Activated T-cell treated with anti-CD3 and anti-CD28 coated beads, Interleukin-2, amount 50 U/mL, for 1 hour (primary cell): ENCODE measurements around the gene PUDP.
"Not testable (repeated sequence)": the region's sequence is repeated elsewhere in the genome, so short reads cannot be mapped to it uniquely, and the experiment has no call there.

Source experiments
- DNase-seq: peaks from one replicate; pipeline ENCODE4 v3.0.0-alpha.2; 2020

PUDP gene

GRCh38 chrX:7109049-7109531 is 38.9 kb downstream of the PUDP start:
- DNase-seq, result no peak

DNA sequence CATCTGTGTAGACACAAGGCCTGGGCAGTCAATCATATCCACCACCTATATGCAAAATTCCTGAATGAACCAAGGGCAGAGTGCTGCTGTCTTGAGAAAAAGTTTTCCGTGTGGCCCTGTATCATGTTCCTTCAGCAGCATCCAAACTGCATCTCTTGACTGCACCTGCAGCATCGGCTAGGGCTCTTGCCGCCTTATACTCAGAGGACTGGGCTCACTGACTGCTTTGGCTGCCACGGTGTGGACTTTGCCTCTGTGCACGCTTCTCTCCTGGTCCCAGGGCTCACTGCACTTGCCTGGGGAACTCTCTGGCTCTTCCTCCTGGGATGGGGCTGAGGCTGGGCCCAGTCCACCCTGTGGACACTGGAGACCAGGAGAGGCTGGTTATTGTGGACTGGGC is 39.9 kb downstream of the PUDP start:
- DNase-seq, result no peak

DNA sequence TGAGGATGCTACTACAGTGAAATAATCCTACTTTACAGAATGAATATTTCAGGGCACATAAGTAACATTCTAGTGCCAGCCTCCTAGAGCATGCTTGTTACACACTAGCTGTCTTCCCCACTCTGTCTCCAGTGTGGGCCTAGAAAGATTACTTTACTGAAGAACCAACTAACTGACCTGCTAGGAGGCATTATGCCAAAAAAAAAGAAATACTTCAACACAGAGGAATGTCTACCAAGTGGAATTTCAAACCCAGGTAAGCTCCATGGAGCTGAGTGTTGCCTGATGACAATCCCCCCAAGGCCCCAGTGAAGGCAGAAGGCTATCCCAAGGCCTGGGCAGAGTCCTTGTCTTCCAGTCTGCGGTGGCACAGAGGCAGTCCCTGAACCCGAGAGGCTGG is 41.3 kb downstream of the PUDP start:
- no peak for DNase-seq

DNA sequence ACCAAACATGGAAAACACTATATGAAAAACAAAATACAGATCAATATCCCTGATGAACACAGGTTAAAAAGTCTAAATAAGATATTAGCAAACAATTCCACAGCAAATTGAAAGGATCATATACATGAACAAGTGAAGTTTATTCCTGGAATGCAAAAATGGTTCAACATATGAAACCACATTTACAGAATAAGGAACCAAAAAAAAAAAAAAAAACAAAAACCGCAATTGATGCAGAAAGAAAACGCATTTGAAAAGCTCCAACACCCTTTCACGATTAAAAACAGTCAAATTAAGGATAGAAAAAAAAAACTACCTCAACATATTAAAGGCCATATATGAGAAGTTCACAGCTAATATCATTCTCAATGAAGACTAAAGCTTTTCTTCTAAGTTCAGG is 45.8 kb downstream of the PUDP start:
- DNase-seq, result no peak

- DNase-seq, result no peak
These were observed 47.9 kb downstream of the PUDP start for GRCh38 chrX:7100022-7100421.

- not testable (repeated sequence) for DNase-seq
These were observed 52.3 kb downstream of the PUDP start for GRCh38 chrX:7095657-7096056.

DNA sequence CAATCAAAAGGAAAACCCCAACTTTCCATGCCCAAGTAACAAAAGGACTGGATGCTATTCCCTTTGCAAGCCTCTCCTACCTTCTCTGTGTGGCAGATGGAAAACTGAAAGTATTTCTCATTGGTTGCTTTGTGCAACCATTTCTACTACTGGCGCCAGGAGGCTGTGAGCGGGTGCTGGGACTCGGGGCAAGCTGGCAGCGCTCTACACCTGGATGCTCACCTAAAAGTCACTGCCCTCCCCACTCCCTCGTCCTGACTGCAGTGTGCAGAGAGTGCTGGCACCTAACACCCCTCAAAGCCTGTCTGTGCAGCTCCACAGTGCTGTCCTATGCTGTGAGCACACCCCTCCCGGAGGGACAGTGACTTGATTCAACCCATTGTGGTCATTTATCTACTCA is 54.6 kb downstream of the PUDP start:
- no peak for DNase-seq

GRCh38 chrX:7092543-7092942 is 55.4 kb downstream of the PUDP start:
- no peak for DNase-seq

DNA sequence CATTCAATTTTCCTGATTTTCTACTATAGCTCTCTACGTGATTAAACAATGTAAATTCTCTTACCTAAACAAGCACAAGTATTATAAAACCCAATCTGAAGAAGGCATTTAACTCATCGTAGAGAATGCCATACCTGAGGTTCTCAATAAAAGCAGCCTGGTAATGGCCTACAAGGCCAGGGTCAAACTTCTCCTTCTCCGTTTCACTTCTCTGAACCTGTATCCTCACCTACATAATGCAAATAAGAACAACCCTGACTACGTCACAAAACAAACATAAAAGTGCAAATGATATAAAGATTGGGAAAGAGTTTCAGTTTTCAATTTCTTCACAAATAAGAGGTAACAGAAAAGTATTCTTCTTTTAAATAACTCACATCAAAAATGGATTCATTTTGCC is 56.0 kb downstream of the PUDP start:
- no peak for DNase-seq

GRCh38 chrX:7090641-7091040 is 57.3 kb downstream of the PUDP start:
- no peak for DNase-seq

GRCh38 chrX:7088968-7089615 is 58.9 kb downstream of the PUDP start:
- peak; percentile 65 for DNase-seq

GRCh38 chrX:7086384-7086783 is 61.6 kb downstream of the PUDP start:
- no peak for DNase-seq

- DNase-seq, result no peak
These were observed 62.1 kb downstream of the PUDP start for GRCh38 chrX:7085879-7086278.

GRCh38 chrX:7084841-7085240 is 63.1 kb downstream of the PUDP start:
- no peak for DNase-seq

DNA sequence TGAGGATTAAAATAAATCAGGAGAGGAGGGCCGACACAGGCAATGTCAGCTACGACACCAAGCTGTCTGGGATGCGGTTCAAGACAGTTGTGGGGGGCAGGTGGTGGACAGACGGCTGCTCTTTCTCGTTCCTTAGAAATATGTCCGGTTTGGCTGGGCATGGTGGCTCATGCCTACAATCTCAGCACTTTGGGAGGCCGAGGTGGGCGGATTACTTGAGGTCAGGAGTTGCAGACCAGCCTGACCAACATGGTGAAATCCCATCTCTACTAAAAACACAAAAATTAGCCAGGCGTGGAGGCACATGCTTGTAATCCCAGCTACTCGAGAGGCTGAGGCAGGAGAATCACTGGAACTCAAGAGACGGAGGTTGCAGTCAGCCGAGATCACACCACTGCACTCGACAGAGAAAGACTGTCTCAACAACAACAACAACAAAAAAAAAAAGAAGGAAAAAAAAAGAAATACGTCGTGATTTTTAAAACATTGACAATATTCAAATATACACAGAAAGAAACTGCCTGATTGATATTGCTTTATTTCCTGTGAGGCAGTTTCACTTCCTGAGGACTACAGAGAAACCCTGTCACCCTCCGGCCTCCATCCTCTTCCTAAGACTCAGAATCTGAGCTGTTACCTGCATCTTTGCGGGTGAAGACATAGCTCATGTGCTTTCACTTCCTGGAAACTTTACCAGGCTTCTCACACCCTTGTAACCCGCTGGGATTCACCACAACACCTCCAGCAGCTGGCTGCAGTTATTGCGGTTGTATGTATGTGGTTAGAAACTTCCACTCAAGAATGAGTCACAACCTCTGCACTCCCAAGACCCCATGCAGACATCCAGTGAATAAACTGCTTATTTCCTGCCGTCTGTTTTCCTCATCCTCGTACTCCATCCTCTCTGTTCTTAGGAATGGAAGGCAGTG is 64.2 kb downstream of the PUDP start:
- DNase-seq, result peak; percentile 52

GRCh38 chrX:7083021-7083420 is 64.9 kb downstream of the PUDP start:
- no peak for DNase-seq

DNA sequence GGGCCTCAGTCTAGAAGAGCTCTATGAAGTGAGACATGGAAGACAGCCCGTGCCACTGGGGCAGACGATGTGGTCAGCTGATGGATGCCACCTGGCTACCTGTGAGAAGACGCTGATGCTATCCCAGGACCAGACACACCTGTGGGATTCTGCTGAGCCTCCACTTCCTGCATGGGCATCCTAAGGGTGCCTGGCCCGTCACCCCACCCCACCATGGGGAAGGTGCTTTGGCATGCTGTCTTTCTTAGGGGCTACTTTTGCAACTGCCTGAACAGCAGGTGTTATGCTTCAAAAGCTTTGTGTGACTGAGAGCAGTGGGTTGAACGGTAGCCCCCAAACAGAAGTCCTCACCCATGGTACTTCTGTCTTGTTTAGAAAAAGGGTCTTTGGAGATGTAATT is 65.4 kb downstream of the PUDP start:
- no peak for DNase-seq

GRCh38 chrX:7077241-7078230 is 70.4 kb downstream of the PUDP start:
- no peak for DNase-seq

DNA sequence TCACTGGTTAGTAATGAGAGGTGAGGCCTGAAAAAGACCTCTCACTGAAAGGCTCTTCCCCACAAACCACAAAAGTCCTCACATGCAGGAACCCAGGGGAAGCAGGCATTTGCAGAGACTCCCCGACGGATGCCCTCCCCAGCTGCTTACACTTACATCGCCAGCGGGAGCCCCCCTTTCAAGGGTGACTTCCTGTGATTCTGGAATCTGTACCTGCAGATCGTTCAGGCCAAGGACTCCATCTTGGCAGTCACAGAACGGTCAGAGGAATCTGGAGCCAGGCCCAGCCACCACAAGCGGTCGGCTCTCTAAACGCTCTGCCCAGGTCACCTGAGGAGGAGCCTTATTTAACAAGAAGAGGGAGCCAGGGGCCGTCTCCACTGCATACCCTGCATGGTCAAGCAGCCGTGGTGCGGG is 71.7 kb downstream of the PUDP start:
- no peak for DNase-seq

DNA sequence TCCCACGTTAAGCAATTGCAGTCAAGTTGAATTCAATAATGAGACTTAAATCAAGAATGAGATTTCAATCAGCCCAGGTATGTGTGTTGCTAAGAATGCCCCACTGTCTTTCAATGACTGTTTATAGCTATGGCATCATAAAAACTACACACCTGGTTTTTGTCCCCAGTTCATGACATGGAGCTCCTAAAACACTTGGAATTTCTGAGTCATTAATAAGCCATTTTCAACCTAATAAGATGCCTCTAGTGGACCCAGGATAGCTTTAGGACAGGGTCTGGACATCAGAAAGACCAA is 73.1 kb downstream of the PUDP start:
- no peak for DNase-seq

DNA sequence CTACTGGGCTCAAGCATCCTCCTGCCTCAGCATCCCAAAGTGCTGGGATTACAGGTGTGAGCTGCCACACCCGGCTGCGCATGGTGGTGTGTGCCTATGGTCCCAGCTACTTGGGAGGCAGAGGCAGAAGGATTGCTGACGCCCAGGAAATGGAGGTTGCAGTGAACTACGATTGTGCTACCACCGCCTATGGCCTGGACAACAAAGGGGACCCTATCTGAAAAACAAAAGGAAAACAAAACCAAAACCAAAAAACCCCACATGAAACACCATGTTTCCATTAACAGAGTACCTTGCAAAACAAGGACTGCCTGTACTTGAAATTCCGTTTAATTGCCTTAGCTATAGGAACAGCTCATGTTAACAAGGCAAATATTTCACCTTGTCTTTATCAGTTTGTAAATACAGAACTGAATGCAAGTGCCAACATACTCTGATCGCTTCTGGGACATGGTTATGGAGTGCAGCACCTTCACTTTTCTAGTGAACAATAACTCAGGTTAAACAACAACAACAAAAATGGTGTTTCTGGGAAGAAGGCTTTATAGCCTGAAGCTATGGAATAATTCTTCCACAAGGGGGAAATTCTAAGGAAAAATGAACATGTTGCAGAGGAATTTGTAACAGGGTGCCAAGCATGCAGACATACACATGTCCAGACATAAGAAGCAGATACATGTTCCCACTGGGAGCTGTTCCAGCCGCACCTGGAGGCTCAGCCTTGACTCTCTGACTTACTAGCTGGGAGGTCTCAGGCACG is 73.6 kb downstream of the PUDP start:
- no peak for DNase-seq

DNA sequence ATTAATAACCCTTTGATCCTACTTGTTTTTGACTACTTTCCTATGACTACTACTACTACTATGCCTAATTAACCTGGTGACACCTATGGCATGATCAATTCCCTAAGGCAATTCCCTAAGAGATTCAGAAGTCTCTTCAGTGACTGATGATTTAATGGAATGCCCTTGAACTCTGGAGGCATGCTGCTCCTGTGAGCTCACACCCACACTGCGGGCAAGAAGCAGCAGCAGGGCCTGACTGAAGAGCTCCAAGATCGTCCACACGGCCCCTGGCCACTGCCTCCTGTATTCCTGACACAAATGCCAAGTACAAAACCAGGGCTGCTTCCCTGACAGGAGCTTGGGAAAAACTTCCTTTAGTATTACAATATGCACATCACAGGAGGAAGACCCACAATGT is 74.6 kb downstream of the PUDP start:
- DNase-seq, result no peak
